Calu3 (cell line): ENCODE results near the gene CCDC102A. TPM values are rescaled to one million over a fixed set of nuclear protein-coding genes. Genes with fewer than 3 reads are reported as not detected.

Source experiments
- BruUV-seq: library from RNA; stranded (reverse); fragments of 400-500 nt; replicated peaks from 2 replicates; lab custom pipeline; 2021; lab: Mats Ljungman, UMichigan
- CTCF ChIA-PET: fragments of 300-600 bp; sonication (Branson Sonifier 250); formaldehyde crosslinking; loops from one replicate; lab custom pipeline; 2022; ENCODE audit warnings: antibody characterized with exemption; lab: Charles Lee
- DNase-seq: peaks from one replicate; pipeline ENCODE4 v3.0.0; 2022
- H3K27ac Mint-ChIP-seq: one replicate; pipeline ENCODE4 v1.8.0; 2022; ENCODE audit warnings: mixed read lengths; ENCODE audit not compliant: unreplicated experiment
- H3K27me3 Mint-ChIP-seq: one replicate; pipeline ENCODE4 v1.8.0; 2022; ENCODE audit warnings: mixed read lengths; ENCODE audit not compliant: unreplicated experiment
- H3K36me3 Mint-ChIP-seq: one replicate; pipeline ENCODE4 v1.8.0; 2022; ENCODE audit warnings: mild to moderate bottlenecking, moderate library complexity, mixed read lengths; ENCODE audit not compliant: insufficient read depth, unreplicated experiment
- H3K4me1 Mint-ChIP-seq: one replicate; pipeline ENCODE4 v1.8.0; 2022; ENCODE audit warnings: mild to moderate bottlenecking, low read depth, mixed read lengths; ENCODE audit not compliant: unreplicated experiment
- H3K4me3 Mint-ChIP-seq: one replicate; pipeline ENCODE4 v1.8.0; 2022; ENCODE audit warnings: mild to moderate bottlenecking, low read depth, moderate library complexity, mixed read lengths; ENCODE audit not compliant: unreplicated experiment
- H3K9me3 Mint-ChIP-seq: one replicate; pipeline ENCODE4 v1.8.0; 2022; ENCODE audit warnings: low read depth, mixed read lengths; ENCODE audit not compliant: unreplicated experiment
- intact Hi-C: fragments of 100-400 bp; cut with micrococcal nuclease; formaldehyde crosslinking; loops from one replicate; pipeline ENCODE4 v1.10.0; 2022; ENCODE audit not compliant: unreplicated experiment
- total RNA-seq: library from RNA; stranded (reverse); gene quantifications from 2 replicates; pipeline ENCODE4 v1.2.3, GENCODE V29; 2022
- TF ChIP-seq, protein P1 (sequence below): fragments of 200-600 bp; IDR thresholded peaks from one replicate; pipeline ENCODE4 v1.8.0; 2022; ENCODE audit warnings: antibody characterized with exemption; ENCODE audit not compliant: unreplicated experiment

The CCDC102A gene
- total RNA-seq, 1 experiment from 2014 or later, result 6.8 TPM

GRCh38 chr16:57469046-57469445 lies 67.3 kb downstream of the CCDC102A start:
- Mint-ChIP-seq H3K27me3 (no peaks in the 10 kb centered on the region), H3K4me1 (peaks cover 45% of the 10 kb centered on the region), H3K36me3 (peaks cover 50% of the 10 kb centered on the region), H3K9me3 (no peaks in the 10 kb centered on the region), H3K27ac (no peak overlapping the region), H3K4me3 (no peak overlapping the region)
- TF ChIP-seq, protein P1, sequence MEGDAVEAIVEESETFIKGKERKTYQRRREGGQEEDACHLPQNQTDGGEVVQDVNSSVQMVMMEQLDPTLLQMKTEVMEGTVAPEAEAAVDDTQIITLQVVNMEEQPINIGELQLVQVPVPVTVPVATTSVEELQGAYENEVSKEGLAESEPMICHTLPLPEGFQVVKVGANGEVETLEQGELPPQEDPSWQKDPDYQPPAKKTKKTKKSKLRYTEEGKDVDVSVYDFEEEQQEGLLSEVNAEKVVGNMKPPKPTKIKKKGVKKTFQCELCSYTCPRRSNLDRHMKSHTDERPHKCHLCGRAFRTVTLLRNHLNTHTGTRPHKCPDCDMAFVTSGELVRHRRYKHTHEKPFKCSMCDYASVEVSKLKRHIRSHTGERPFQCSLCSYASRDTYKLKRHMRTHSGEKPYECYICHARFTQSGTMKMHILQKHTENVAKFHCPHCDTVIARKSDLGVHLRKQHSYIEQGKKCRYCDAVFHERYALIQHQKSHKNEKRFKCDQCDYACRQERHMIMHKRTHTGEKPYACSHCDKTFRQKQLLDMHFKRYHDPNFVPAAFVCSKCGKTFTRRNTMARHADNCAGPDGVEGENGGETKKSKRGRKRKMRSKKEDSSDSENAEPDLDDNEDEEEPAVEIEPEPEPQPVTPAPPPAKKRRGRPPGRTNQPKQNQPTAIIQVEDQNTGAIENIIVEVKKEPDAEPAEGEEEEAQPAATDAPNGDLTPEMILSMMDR, result no peak
- BruUV-seq, result no TSS peak
- DNase-seq, result no peak
- intact Hi-C loops, result no loop called here
- CTCF ChIA-PET, result interaction anchor here (0.6 kb wide), 1 partner anchor 376 kb away, joined by 4 read pairs; no protein-coding TSS in a partner anchor

GRCh38 chr16:57468346-57468745 lies 68.0 kb downstream of the CCDC102A start:
- TF ChIP-seq, protein P1, result no peak
- CTCF ChIA-PET, result interaction anchor here (0.6 kb wide), 1 partner anchor 375 kb away, joined by 4 read pairs; no protein-coding TSS in a partner anchor
- intact Hi-C loops, result no loop called here

DNA sequence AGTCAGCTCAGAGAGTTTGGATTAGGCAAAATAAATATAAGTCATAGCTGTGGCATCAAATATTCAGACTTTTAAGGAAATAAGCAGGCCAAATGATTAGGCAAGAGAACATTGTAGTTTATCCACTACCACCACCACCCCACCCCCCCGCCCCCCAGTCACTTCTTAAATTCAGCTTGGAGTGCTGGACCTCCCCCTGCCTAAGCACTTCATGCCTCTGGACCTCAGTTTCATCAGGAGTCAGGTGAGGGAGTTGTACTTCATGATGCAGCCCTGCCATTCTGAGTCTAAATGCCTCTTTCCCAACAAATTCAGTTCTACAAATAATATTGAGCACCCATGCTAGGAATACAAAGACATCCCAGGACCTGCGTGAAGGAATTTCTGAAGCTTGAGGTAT lies 71.8 kb downstream of the CCDC102A start:
- CTCF ChIA-PET, result interaction anchor here (0.7 kb wide), 1 partner anchor 111 kb away, joined by 3 read pairs; no protein-coding TSS in a partner anchor
- no TSS peak for BruUV-seq
- Mint-ChIP-seq H3K4me3 (no peak overlapping the region), H3K36me3 (peaks cover 46% of the 10 kb centered on the region), H3K4me1 (peaks cover 15% of the 10 kb centered on the region), H3K27ac (no peak overlapping the region), H3K27me3 (no peaks in the 10 kb centered on the region), H3K9me3 (no peaks in the 10 kb centered on the region)
- intact Hi-C loops, result no loop called here
- TF ChIP-seq, protein P1, result no peak
- no peak for DNase-seq

More at GRCh38 chr16:57468346-57468745, 68.0 kb downstream of the CCDC102A start:
- no peaks in the 10 kb centered on the region for H3K27me3 Mint-ChIP-seq
- BruUV-seq, result no TSS peak
- H3K36me3 Mint-ChIP-seq, result peaks cover 56% of the 10 kb centered on the region
- H3K4me1 Mint-ChIP-seq, result peaks cover 49% of the 10 kb centered on the region
- H3K4me3 Mint-ChIP-seq, result no peak overlapping the region
- DNase-seq, result no peak
- no peaks in the 10 kb centered on the region for H3K9me3 Mint-ChIP-seq
- no peak overlapping the region for H3K27ac Mint-ChIP-seq

- no TSS peak for BruUV-seq
- DNase-seq, result no peak
- H3K4me3 Mint-ChIP-seq, result peak overlapping the region; percentile 79
- CTCF ChIA-PET, result interaction anchor here (0.5 to 1.6 kb wide), 6 partner anchors 8 to 233 kb away, joined by 3 to 12 read pairs (median 4); partner anchors contain the start of genes CIAPIN1 and COQ9
- peak overlapping the region; percentile 68 for H3K27ac Mint-ChIP-seq
- TF ChIP-seq, protein P1, result no peak
- H3K36me3 Mint-ChIP-seq, result peaks cover 38% of the 10 kb centered on the region
- H3K27me3 Mint-ChIP-seq, result no peaks in the 10 kb centered on the region
- H3K9me3 Mint-ChIP-seq, result no peaks in the 10 kb centered on the region
- intact Hi-C loops, result no loop called here
- peaks cover 15% of the 10 kb centered on the region for H3K4me1 Mint-ChIP-seq
Measured at GRCh38 chr16:57462978-57463362, 73.4 kb downstream of the CCDC102A start.
